Gastrocnemius medialis (tissue), 4 donors: Measurements from ENCODE around the gene CTIF.

Experiments used
- POLR2A ChIP-seq, 2 donors: fragments of 450-650 bp; IDR thresholded peaks; one replicate each; pipeline ENCODE4 v1.6.1; 2017; ENCODE audit warnings: antibody characterized with exemption in 2 of 2, mild to moderate bottlenecking in 2 of 2, moderate library complexity in 2 of 2
- TF ChIP-seq, protein P1 (sequence below), 5 experiments: fragments of 450-650 bp in 3 of 5; fragments of 200-600 bp in 2 of 5; sonication (generic) in 2 of 5; IDR thresholded peaks in 4 of 5; conservative IDR thresholded peaks in 1 of 5; 1 replicate in 4 of 5; 2 replicates in 1 of 5; pipeline ENCODE4 v1.5.1; 2016 to 2019; ENCODE audit warnings: antibody characterized with exemption in 5 of 5, mild to moderate bottlenecking in 3 of 5, moderate library complexity in 3 of 5

DNA sequence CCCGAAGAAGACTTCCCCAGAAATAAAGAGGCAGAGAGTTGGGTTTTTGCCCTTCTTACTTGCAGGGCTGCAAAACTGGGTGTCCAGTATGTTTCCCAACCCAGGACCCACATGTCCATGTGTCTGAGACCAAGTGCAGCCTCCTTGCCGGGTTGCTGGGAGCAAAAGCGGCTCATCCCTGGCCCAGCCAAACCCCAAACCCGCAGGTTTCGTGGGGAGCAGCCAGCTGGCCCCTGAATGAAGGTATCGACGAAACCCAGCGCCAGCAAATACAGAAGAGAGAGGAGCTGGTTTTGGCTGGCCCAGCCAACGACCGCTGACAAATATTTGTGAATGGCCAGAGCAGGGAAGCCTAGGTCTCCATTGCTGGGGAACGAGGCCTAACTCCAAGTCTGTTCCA is 214.9 kb downstream of the CTIF start:
- TF ChIP-seq, protein P1, sequence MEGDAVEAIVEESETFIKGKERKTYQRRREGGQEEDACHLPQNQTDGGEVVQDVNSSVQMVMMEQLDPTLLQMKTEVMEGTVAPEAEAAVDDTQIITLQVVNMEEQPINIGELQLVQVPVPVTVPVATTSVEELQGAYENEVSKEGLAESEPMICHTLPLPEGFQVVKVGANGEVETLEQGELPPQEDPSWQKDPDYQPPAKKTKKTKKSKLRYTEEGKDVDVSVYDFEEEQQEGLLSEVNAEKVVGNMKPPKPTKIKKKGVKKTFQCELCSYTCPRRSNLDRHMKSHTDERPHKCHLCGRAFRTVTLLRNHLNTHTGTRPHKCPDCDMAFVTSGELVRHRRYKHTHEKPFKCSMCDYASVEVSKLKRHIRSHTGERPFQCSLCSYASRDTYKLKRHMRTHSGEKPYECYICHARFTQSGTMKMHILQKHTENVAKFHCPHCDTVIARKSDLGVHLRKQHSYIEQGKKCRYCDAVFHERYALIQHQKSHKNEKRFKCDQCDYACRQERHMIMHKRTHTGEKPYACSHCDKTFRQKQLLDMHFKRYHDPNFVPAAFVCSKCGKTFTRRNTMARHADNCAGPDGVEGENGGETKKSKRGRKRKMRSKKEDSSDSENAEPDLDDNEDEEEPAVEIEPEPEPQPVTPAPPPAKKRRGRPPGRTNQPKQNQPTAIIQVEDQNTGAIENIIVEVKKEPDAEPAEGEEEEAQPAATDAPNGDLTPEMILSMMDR (IDR thresholded peaks at IDR 0.05 in 4 of 5, conservative IDR thresholded peaks at IDR 0.05 in 1 of 5), result no peak
- TF ChIP-seq POLR2A (IDR thresholded peaks at IDR 0.05), result no peak
